Epidermal melanocyte (primary cell): ENCODE measurements around the gene GPR37L1.

Experiments used
- DNase-seq: peaks from one replicate; pipeline ENCODE4 v3.0.0; 2011; ENCODE audit warnings: low spot score; ENCODE audit not compliant: insufficient read length

GPR37L1 gene

GRCh38 chr1:202154148-202154765 is 31.5 kb downstream of the GPR37L1 start:
- no peak for DNase-seq

DNA sequence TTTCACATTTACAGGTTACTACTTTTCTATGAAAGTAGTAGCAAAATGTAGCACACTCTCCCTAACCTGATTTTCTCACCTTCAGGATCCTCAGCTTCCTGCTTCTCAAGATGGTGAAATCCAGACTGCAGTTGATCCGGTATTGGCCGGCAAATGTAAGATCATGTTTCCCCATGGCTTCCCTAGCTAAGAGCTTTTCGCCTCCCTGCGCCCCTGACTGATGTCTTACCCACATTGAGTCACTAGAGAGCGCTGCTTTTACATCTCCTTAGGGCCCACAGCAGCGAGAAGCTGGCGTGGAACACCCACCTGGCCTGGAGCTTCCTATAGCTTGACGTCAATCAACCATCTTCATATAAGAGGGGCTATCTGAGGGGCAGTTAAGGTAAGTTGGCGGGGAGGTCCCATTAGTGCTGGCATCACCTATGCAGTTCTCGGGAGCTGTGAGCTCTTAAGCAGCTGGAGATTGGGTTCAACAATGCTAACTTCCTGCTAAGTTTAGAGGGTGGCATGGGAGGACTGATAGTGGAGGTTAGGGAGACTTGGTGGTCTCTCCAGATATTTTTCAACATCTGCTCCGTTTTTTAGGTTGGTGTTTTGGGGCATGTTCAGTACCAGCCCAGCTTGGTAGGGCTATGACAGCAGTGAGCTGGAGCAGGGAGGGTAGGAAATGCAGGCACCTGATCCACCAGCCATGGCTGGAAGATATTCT is 32.2 kb downstream of the GPR37L1 start:
- DNase-seq: no peak

GRCh38 chr1:202155478-202156021 is 32.8 kb downstream of the GPR37L1 start:
- no peak for DNase-seq

DNA sequence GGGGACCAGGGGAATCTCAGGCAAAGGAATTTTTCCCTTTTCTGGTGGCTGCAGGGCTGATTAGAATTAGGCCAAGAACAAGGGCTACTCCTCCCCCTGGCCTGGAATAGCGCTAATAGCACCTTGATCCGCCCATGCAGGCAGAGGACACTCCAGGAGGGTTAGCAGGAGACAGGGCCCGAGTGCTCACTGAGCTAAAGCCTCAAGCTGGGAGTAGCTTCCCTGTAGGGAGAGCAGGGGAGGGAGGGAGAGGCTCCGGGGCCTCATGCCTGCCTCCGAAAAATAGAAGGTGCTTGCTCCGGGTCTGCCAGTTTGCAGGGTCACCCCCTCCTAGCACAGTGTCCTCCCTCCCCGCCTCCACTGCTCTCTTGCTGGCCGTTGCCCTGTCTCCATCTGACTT is 33.9 kb downstream of the GPR37L1 start:
- no peak for DNase-seq

DNA sequence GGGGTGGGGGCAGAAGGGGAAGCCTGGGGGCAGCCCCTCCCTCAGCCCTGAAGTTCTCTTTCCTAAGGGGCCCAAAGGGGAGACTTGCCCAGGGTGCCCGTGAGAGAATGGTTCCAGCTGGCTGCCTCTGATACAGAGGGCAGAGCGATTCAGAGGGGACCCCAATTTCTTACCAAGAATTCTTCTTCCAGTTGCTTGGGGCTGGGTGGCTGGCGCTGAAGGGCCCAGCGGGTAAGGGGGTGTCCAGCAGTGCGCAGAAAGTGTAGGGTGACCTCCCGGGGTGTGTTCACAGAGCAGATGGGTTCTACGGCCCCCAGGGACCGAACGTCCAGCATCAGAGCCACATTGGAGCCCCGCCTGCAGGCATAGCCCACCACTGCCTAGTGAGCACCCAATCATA is 35.2 kb downstream of the GPR37L1 start:
- no peak for DNase-seq

DNA sequence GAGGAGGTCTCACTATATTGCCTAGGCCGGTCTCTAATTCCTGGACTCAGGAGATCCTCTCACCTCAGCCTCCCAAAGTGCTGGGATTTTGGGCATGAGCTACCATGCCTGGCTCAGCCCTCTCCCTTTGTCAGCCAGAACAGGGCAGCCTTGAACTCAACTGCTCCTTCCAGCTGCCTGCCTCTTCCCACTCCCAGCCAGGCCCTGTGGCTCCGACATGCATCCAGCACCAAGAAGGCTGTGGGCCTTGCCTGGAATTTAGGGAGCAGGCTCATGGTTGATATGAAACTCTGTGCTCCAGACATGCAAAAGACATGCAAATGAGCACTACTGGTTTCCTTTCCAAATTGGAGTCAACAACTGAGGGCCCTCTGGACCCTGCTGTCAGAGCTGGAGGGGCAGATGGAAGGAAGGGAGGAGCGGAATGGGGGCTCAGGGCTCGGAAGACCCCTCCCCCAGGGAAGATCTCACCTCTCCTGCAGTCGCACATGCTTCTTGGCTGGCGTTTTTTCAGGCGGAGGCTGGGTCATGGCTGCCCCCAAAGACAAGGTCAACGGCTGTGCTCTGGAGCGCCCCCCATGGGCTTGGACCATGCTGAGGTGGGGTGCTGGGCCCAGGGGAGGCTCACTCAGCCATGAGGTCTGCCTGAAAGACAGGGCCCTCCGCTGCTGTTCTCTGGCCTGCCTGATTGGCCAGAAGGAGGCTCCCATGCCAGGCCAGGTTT is 36.3 kb downstream of the GPR37L1 start:
- no peak for DNase-seq

GRCh38 chr1:202159534-202160371 is 37.0 kb downstream of the GPR37L1 start:
- DNase-seq: no peak

DNA sequence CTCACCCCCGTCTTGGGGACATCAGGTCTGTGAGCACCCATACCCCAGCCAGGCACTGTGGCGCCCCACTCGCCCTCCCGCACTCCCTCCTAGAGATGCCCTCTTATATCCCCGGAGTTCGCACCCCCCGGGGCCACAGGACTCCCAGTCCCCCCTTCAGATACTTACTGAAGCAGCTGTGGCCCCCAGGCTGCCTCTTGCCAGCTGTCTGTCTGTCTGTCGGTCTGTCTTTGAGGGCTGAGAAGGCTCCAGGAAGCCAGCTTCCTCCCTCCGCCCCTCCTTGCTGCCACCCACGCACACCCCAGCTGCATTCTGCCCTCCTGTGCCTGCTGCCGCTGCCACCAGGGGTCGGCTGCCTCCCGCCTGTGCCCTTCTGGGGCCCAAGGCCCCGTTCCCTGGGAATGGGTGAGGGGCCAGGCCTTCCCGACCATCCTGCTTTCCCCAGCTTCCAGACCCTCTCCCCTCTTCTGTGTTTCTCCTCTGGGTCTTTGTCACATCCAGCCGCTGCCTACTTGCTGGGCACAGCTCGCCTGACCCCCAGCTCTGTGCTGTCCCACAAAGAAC is 37.7 kb downstream of the GPR37L1 start, which contains the start of gene PTPN7:
PTPN7 (minus strand) TSS at position 226 of the 564 bp plus-strand sequence. CDS start 1,200 bp downstream, outside the sequence.
- DNase-seq: no peak

DNA sequence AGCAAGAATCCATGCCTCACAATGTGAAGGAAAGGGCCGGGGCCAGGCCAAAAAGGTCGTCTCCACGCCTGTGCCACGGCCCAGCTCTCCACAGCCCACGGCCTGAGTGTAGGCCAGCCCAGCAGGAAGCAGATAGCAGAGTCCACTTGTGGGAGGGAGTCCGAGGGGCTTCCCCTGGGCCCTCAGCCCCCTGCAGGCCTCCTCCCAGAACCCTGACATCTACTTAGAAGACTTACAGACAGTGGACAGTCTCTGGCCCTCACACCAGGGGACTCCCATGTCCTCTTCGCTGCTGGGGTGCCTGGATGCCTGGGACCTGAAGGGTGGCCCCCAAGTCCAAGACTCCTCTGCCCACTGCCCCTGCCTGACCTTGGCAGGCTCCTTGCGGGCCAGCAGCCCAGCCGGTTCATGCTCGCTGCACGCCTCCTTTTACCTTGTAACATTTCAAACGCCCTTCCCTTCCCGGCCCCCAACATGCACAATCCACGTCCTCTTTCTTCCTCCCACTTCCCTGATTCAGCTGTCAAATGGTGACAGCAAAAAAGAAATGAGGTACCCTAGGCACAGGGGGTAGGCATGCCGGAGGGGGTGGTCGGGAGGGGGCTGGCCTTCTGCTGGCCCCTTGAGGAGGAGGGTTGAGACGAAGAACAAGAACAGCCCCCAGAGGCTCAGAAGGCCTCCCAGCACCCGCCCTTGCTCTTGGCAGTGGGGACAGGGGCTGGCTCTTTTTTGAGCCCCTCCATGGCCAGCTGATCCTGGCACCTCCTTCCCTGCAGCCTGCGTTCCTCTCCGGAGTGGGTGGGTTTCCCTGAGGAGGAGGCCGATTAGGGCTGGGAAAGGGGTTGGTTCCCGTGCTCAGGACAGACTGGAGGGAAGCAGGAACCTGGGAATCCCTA is 38.7 kb downstream of the GPR37L1 start:
- DNase-seq: no peak

DNA sequence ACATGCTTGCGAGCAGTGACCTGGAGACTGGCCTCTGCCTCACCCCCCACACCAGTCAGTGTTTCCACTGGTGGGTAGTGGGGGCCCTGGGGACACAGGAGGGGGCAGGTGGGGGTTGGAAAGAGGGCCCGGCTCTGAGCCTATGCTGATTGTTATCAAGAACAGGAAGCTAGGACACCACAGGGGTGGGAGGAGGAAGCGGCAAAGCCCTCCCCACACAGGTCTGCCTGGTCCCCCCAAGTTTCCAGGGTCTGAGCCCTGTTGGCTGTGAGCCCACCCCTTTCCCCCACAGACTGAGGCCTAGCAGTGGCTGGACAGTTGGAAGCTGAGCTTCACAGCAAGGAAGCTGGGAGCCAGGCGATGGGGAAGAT is 39.3 kb downstream of the GPR37L1 start:
- DNase-seq: no peak

DNA sequence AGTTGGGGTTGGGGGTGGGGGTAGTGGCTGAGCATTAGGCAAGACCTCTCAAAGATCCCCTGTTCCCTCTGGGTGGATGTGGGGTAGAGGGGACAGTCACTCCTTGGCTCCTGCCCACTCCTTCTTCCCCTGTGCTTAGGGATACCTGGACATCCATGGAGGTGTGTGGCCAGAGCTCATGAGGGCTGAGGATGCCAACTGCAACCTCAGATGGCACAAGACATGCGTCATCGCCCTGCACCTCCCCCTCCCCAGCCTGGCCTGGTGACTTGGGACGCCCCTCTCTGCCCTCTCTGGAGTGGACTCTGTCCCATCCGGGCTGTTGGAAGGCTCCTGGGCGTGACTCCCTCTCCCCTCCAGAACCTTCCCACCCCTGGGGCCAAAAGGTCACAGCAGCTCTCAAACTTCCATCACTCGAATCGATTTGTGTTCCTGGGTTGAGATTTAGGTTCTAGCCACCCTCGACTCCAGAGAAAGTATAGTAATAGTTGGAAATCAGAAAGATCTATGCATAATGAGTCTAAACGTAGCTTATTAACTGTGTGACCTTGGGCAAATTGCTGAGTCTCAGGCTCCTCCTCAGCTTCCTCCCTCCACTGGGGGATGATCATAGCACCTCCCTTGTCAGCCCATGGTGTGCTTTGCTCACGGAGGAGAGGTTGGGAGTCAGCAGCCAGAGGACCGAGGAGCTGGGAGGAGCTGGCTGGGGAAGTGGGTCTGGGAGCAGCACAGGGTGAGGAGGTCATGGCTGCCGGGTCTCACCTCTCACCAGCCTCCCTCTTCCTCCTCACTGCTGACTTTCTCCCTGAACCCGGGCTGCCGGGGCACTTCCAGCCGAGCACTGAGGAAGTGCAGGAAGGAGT is 39.9 kb downstream of the GPR37L1 start:
- DNase-seq: no peak

DNA sequence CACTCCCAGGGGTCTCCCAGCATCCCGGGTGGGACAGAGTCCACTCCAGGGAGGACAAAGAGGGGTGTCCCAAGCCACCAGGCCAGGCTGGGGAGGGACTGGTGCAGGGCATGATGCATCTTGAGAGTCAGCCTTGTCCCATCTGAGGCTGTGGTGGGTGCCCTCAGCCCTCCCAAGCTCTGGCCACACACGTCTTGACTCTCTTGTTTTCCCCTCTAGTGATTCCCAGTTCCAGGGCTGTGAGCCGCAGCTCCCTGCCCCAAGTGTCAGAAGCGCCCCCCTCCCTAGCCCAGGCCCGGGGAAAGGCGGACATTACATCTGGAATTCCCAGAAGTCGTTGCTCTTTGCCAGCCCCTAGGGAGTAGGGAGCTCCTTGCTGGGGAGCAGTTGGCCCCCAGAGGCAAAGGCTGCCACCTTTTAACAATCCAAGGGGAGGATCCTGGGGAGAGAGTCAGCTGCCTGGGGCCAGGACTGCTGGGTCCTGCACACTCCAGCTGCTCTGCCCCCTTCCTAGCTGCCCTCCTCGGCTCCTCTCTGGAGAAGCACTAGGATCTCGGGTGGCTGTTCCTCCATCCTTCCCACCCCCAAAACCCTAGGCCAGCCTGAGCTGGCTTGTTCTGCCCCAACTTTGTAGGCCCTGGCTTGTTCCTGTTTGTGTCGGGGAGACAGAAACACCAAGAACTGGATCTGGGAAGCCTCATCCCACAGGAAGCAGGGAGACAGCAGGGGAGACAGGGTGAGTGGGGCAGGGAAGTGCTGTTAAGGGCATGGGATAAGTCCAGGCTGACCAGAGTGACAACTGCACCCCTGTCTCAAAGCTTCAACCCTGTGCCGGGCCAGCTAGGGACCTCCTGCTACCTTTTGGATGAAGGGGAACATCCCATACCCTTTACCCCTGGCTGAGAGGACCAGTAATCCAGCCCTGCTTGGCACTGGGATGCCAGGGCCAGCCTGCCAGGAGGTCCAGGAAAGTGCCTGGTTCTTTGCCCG is 40.9 kb downstream of the GPR37L1 start:
- DNase-seq: no peak

DNA sequence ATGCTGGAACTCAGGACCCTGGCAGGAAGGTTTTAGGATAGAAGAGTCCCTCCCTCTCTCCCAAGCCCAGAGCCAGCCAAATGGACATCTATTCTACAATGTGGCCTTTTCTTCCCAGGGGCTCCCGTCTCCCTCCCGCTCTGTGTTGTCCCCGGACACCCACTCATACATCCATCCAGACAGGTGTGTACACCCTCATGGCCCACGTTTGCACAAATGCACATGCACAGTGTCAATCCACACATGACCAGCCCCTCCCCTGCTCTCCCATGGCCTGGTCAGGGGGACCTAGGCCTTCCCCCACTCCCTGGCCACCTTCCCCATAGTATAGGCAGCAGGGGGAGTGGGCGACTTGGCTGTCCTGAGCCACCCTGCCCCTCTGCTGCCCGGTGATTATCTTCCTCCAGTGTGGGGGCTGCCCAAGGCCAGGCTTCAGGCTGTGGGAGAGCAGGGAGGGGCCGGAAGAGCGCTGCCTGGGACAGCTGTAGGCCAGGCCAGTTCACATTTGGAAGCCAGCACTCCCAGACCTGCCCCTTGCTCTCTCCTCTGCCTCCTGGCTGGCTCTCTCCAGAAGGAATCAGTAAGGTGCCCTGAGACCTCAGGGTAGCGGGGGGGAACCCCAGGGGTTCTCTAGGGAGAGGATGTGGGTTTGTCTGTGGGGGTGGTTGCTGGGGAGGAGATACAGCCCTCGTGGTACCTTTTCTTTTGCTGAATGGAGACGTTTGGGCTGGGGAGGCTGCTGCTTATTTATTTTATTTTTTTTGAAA is 41.7 kb downstream of the GPR37L1 start:
- DNase-seq: no peak

GRCh38 chr1:202165267-202165941 is 42.7 kb downstream of the GPR37L1 start:
- no peak for DNase-seq

DNA sequence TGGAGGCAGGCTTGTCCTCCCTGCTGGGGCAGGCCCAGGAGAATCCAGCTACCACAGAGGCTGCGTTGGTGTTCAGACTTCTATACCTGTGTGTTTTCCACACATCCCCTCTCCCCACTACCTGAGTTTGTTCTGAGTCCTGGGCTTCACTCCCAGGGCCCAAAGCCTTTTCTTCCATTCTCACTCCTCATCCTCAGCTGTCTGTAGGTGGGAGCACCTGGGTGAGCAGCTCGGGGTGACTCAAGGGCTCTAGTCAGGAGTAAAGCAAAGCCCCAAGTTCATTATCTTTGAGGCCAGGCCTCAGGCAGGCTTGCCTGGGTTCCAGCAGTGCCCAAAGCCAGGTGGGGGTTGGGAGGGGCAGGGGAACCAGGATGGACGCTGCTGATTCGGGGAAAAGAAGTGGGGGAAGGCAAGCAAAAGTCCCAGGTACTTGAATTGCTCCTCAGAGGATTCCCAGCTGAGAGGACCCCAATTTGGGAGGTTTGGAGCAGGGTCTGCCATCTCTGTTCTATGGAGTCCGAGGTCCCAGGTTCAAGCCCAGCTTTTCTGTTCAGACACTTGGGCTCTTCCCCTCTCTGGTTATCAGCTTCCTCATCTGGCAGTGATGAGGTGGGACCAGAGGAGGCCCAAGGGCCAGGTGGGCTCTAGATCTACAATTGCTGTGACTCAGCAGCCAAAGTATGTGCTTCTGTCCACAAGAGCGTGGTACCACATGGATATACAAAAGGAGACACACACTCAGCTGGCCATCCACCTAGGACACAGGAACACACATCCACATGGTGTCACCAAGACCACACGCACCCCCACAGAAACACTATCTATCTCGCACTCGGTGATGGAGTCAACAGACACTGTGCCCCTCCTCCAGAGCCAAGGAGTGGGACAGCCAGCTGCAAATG is 43.5 kb downstream of the GPR37L1 start:
- no peak for DNase-seq
